HG03025 (cell line): ENCODE measurements around the gene DOK4.
"Not testable (repeated sequence)": the region's sequence is repeated elsewhere in the genome, so short reads cannot be mapped to it uniquely, and the experiment has no call there.

Experiments used
- ATAC-seq: cut with Tn5 transposase; IDR thresholded peaks from one replicate; pipeline ENCODE4 v1.9.1; 2021; ENCODE audit warnings: mild to moderate bottlenecking, moderate library complexity; ENCODE audit not compliant: unreplicated experiment, low FRiP score

The DOK4 gene

GRCh38 chr16:57462209-57462977 is 23.9 kb downstream of the DOK4 start, which contains the start of gene POLR2C:
Gene POLR2C (plus strand): TSS chr16:57462679. CDS start chr16:57462725, 46 bp downstream.
- ATAC-seq: peak; percentile 70

- no peak for ATAC-seq
Measured at GRCh38 chr16:57452021-57452420, 34.3 kb downstream of the DOK4 start.

GRCh38 chr16:57447186-57447962 is 38.9 kb downstream of the DOK4 start, which contains the start of the genes CIAPIN1 and COQ9:
Gene CIAPIN1 (minus strand): TSS chr16:57447385. CDS start chr16:57440928, 6,457 bp downstream.
Gene COQ9 (plus strand): TSS chr16:57447479. CDS start chr16:57447506, 27 bp downstream.
- ATAC-seq: peak; percentile 97

- ATAC-seq: peak; percentile 40
Measured at GRCh38 chr16:57446531-57447185, 39.6 kb downstream of the DOK4 start.

GRCh38 chr16:57445510-57445909 is 40.8 kb downstream of the DOK4 start:
- no peak for ATAC-seq

- no peak for ATAC-seq
Measured at GRCh38 chr16:57444711-57445110, 41.6 kb downstream of the DOK4 start.

- ATAC-seq: not testable (repeated sequence)
Measured at GRCh38 chr16:57440551-57440950, 45.7 kb downstream of the DOK4 start.

- not testable (repeated sequence) for ATAC-seq
Measured at GRCh38 chr16:57439947-57440346, 46.3 kb downstream of the DOK4 start.

GRCh38 chr16:57435838-57436237 is 50.5 kb downstream of the DOK4 start:
- no peak for ATAC-seq

- no peak for ATAC-seq
Measured at GRCh38 chr16:57434003-57434402, 52.3 kb downstream of the DOK4 start.

GRCh38 chr16:57432989-57433388 is 53.3 kb downstream of the DOK4 start:
- ATAC-seq: no peak

- no peak for ATAC-seq
Measured at GRCh38 chr16:57432505-57432904, 53.8 kb downstream of the DOK4 start.

- no peak for ATAC-seq
Measured at GRCh38 chr16:57430955-57431354, 55.3 kb downstream of the DOK4 start.

- no peak for ATAC-seq
Measured at GRCh38 chr16:57427824-57428223, 58.5 kb downstream of the DOK4 start.

GRCh38 chr16:57427307-57427706 is 59.0 kb downstream of the DOK4 start:
- ATAC-seq: no peak

- ATAC-seq: no peak
Measured at GRCh38 chr16:57426356-57426755, 59.9 kb downstream of the DOK4 start.

- ATAC-seq: no peak
Measured at GRCh38 chr16:57424583-57424982, 61.7 kb downstream of the DOK4 start.

GRCh38 chr16:57423152-57423551 is 63.1 kb downstream of the DOK4 start:
- ATAC-seq: no peak

- no peak for ATAC-seq
Measured at GRCh38 chr16:57422026-57422944, 64.0 kb downstream of the DOK4 start.
